H1 (cell line): ENCODE results near the gene SIK1.
"Not testable (repeated sequence)": the region's sequence is repeated elsewhere in the genome, so short reads cannot be mapped to it uniquely, and the experiment has no call there.

Experiments
- CEBPB ChIP-seq: IDR thresholded peaks from 2 replicates; pipeline ENCODE4 v1.6.1; 2012; ENCODE audit warnings: low read depth, low read length
- EZH2 ChIP-seq: fragments of 200-600 bp; sonication (generic); IDR thresholded peaks from 2 replicates; pipeline ENCODE4 v1.7.1; 2012; ENCODE audit warnings: low read depth, mild to moderate bottlenecking, moderate library complexity, low read length, inconsistent platforms; ENCODE audit not compliant: severe bottlenecking
- POLR2A ChIP-seq, 2 experiments: IDR thresholded peaks; 1 replicate in 1 of 2; 2 replicates in 1 of 2; pipeline ENCODE4 v1.6.1; 2011; ENCODE audit warnings: low read depth in 2 of 2, low read length in 2 of 2, mild to moderate bottlenecking in 2 of 2; ENCODE audit errors: control extremely low read depth in 1 of 2
- TF ChIP-seq, protein P1 (sequence below): IDR thresholded peaks from 2 replicates; pipeline ENCODE4 v1.6.1; 2011; ENCODE audit warnings: low read depth, mild to moderate bottlenecking, low read length; ENCODE audit not compliant: insufficient read depth
- TF ChIP-seq, protein P2 (sequence below), 3 experiments: IDR thresholded peaks; 1 replicate in 2 of 3; 2 replicates in 1 of 3; pipeline versions ENCODE4 v1.5.1 to v1.6.1; 2011; ENCODE audit warnings: low read length in 3 of 3, mild to moderate bottlenecking in 3 of 3, inconsistent platforms in 2 of 3, low read depth in 1 of 3, moderate library complexity in 1 of 3; ENCODE audit not compliant: insufficient read depth in 1 of 3; ENCODE audit errors: control extremely low read depth in 1 of 3

DNA sequence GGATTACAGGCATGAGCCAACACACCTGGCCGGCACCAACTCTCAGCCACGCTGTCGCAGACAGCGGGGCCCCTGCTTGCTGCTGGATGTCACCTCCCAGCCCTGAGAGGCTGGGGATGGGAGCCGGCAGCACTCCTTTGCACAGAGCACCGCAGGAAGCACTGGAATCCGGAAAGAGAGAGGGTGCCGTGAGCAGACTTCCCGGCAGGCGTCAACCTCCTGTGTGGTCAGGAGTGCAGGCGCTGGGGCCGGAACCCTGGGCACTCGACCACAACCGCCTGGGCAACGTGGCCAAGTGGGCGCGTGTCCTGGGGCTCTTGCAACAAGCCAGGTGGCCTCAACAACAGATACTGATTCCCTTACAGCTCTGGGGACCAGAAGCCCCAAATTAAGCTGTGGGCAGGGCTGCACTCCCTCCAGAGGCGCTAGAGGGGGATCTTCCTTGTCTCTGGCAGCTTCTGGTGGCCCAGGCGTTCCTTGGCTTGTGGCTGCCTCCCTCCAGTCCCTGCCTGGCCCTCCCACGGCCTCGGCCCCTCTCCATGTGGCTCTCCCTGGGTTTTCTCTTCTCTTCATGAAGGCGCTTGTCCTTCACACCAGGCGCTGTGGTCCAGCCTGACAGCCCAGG, 20.5 kb upstream of the SIK1 start:
- TF ChIP-seq POLR2A (IDR thresholded peaks at IDR 0.05; ENCODE audit: control extremely low read depth in 1 of 2, low read depth in 2 of 2, low read length in 2 of 2); EZH2; CEBPB: not testable (repeated sequence)
- TF ChIP-seq, protein P1, sequence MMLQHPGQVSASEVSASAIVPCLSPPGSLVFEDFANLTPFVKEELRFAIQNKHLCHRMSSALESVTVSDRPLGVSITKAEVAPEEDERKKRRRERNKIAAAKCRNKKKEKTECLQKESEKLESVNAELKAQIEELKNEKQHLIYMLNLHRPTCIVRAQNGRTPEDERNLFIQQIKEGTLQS, result not testable (repeated sequence)
- TF ChIP-seq, protein P2, sequence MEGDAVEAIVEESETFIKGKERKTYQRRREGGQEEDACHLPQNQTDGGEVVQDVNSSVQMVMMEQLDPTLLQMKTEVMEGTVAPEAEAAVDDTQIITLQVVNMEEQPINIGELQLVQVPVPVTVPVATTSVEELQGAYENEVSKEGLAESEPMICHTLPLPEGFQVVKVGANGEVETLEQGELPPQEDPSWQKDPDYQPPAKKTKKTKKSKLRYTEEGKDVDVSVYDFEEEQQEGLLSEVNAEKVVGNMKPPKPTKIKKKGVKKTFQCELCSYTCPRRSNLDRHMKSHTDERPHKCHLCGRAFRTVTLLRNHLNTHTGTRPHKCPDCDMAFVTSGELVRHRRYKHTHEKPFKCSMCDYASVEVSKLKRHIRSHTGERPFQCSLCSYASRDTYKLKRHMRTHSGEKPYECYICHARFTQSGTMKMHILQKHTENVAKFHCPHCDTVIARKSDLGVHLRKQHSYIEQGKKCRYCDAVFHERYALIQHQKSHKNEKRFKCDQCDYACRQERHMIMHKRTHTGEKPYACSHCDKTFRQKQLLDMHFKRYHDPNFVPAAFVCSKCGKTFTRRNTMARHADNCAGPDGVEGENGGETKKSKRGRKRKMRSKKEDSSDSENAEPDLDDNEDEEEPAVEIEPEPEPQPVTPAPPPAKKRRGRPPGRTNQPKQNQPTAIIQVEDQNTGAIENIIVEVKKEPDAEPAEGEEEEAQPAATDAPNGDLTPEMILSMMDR (IDR thresholded peaks at IDR 0.05; ENCODE audit: control extremely low read depth in 1 of 3, insufficient read depth in 1 of 3, low read depth in 1 of 3, low read length in 3 of 3), result not testable (repeated sequence)
